GM18526 (cell line): ENCODE results near the gene CTCF.

Experiments used
- POLR2A ChIP-seq: IDR thresholded peaks from 3 replicates; pipeline ENCODE4 v1.6.1; 2011; ENCODE audit not compliant: insufficient read length; ENCODE audit errors: extremely low read depth

Gene CTCF

DNA sequence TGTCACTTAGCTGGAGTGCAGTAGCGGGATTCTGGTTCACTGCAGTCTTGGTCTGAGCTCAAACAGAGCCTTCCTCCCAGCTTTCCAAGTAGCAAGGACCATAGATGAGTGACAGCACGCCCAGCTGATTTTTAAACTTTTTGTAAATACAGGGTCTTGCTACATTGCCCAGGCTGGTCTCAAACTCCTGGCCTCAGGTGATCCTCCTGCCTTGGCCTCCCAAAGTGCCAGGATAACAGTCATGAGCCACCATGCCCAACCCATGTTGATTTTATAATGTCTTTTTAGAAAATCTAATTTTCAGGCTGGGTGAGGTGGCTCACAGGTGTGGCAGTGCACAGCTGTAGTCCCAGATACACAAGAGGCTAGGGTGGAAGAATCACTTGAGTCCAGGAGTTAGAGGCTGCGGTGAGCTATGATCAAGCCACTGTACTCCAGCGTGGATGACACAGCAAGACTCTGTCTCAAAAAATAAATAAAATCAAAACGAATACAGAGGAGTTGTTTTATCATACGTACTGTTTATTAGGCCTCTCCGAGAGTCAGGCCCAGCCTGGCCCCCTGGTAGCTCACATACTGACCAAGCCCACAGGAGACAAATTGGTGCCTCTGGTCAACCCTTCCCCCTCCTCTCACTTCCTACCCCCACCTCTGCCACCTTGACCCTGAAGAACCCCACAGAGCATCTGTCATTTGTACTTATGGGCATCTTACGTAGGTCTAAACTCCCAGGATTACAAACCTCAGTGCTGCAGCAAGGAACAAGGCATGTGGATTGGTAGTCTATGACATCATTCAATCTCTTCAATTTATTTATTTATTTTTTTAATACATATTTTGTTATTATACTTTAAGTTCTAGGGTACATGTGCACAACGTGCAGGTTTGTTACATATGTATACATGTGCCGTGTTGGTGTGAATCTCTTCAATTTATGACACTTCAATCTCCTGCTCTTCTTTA lies 117.9 kb downstream of the CTCF start:
- TF ChIP-seq POLR2A: no peak

DNA sequence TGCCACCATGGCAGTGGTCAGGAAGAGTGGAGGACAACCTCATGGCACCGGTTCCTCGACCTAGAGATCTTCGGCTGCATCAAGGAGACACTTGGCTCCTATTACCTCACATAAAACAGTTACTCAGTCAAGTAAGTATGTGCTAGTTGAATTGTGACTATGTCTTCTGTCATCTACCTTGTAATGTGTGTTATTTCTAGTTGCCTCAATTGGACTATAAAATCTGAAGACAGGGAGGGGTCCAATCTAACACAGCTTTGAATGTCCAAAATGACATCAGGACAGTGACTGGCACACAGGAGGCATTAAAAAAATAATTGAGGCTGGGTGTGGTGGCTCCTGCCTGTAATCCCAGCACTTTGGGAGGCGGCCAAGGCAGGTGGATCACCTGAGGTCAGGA lies 121.4 kb downstream of the CTCF start:
- TF ChIP-seq POLR2A: no peak

DNA sequence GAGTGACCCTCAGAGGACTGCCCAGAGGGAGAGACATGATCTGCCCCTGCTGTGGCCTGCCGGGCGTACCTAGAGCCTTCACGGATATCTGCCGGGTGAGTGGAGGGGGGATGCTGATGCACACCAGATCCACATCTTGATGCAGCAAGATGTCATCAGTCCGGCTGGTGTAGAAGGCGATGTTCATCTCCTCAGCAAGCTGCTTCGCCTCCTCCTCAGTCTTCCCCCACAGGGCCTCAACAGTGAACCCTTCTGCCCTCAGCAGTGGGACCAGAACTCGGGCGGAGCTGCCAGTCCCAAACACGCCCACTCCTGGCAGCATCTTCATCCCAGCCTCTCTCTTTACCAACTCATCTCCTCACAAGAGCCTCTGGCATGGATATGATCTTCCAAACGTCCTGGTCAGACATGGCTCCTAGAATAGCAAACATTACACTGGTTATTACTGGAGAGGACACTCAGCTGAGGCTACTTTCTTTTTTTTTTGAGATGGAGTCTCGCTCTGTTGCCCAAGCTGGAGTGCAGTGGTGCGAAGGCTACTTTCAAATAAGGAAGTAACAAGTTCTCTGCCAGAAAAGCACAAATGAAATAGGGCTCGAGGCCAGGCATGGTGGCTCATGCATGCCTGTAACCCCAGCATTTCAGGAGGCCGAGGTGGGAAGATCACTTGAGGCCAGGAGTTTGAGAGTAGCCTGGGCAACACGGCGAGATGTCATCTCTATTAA lies 123.2 kb downstream of the CTCF start:
- no peak for TF ChIP-seq POLR2A
